Activated CD4-positive, alpha-beta T cell treated with anti-CD3 and anti-CD28 coated beads, Interleukin-2, amount 10 ng/mL, durations not matched to agents 24 days and 14 days (primary cell): ENCODE data around the gene EHBP1. TPM values are rescaled to one million over a fixed set of nuclear protein-coding genes. Genes with fewer than 3 reads are reported as not detected.

Source experiments
- DNase-seq: peaks from one replicate; pipeline ENCODE4 v3.0.0; 2022
- H3K27ac Mint-ChIP-seq: one replicate; pipeline ENCODE4 v1.8.0; 2022; ENCODE audit warnings: mild to moderate bottlenecking, mixed read lengths
- H3K27me3 Mint-ChIP-seq: one replicate; pipeline ENCODE4 v1.8.0; 2022; ENCODE audit warnings: mixed read lengths
- H3K36me3 Mint-ChIP-seq: one replicate; pipeline ENCODE4 v1.8.0; 2022; ENCODE audit warnings: low read depth, mild to moderate bottlenecking, mixed read lengths
- H3K4me1 Mint-ChIP-seq: one replicate; pipeline ENCODE4 v1.8.0; 2021; ENCODE audit warnings: mixed read lengths
- H3K4me3 Mint-ChIP-seq: one replicate; pipeline ENCODE4 v1.8.0; 2022; ENCODE audit warnings: mild to moderate bottlenecking, moderate library complexity, mixed read lengths
- H3K9me3 Mint-ChIP-seq: one replicate; pipeline ENCODE4 v1.8.0; 2021; ENCODE audit warnings: mixed read lengths
- intact Hi-C: fragments of 100-400 bp; cut with micrococcal nuclease; formaldehyde crosslinking; loops from one replicate; pipeline ENCODE4 v1.15.1; 2023
- total RNA-seq: library from RNA; stranded (reverse); gene quantifications from 2 replicates; pipeline ENCODE4 v1.2.3, GENCODE V29; 2022

Gene EHBP1
- total RNA-seq, 1 donor from 2014 or later, result 27.4 TPM

- intact Hi-C loops, result no loop called here
- H3K27ac Mint-ChIP-seq, result no peak overlapping the region
Measured at GRCh38 chr2:62854600-62855514, 149.3 kb downstream of the EHBP1 start.

DNA sequence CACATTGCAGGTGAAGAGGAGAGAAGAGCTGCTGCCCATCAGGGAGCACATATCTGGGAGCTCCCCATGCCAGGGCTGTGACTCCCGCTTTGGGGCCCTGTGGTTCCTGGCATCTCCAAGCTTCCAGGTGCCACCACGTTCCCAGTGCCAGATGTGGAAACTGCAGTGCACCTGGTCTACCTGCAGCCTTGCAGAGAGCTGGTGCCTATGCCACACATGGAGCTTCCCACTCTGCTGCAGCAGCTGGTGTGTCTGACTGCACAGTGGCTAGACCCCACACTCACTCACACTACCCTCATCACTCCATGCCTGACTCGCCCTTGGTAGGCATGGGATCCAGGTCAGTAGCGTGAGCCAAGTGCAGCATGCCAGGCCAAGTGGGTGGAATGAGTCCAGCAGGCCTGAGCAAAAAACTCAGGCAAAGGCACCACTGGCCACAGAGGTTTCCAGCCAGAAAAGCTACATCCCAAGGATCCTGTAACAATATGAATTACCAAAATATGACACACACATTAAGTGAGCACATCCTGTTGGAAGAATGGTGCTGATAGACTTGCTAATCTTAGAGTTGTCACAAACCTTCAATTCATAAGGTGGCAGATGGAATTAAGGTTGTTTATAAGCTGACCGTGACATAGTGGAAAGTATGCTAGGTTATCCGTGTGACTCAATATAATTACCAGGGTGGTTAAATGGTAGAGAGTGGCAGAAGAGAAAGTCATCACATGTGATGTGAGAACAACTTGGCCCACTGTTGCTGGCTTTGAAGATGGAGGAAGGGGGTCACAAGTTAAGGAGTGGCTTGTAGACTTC is 150.9 kb downstream of the EHBP1 start:
- intact Hi-C loops, result no loop called here
- H3K4me1 Mint-ChIP-seq, result no peaks in the 10 kb centered on the region
- H3K9me3 Mint-ChIP-seq, result no peaks in the 10 kb centered on the region
- H3K27me3 Mint-ChIP-seq, result no peaks in the 10 kb centered on the region
- H3K4me3 Mint-ChIP-seq, result no peak overlapping the region
- no peak overlapping the region for H3K27ac Mint-ChIP-seq
- DNase-seq, result no peak
- peaks cover 3% of the 10 kb centered on the region for H3K36me3 Mint-ChIP-seq

More at GRCh38 chr2:62854600-62855514, 149.3 kb downstream of the EHBP1 start:
- Mint-ChIP-seq H3K27me3 (no peaks in the 10 kb centered on the region), H3K4me3 (no peak overlapping the region), H3K36me3 (peaks cover 3% of the 10 kb centered on the region), H3K4me1 (no peaks in the 10 kb centered on the region), H3K9me3 (no peaks in the 10 kb centered on the region)
- DNase-seq, result no peak

DNA sequence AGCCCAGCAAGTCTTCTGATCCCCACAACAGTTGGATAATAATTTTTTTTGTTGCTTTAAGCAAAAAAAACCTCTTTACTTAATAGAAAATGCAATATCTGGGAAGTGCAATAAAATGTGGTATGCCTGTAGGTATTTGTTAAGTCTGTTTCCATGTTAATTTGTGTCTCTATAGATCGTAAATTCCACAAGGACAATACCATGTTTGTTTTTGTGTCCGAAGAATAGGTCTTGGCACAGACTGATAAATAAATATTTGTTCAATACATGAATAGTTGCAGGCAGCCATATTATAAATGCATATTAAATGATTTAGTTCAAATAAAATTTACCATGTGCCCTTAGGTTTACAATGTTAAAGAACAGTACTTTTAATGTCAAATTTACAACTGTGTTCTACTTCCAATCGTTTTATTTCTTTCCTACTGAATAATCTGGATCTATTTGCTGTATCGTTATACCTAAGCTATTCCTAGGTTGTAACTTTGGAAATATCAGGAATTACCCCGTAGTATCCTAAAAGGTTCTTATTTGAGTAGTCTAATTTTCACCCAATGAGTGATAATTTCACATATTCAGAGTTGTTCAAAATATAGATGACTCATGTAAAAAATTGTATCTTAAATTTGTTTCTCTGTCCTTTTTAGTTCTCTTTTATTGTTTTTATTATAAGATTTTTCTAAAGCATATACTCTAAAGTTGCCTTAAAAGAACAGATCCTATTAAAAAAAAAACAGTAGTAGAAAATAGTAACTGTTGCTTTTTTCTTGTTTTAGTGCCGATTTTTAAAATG is 151.8 kb downstream of the EHBP1 start:
- H3K4me1 Mint-ChIP-seq, result no peaks in the 10 kb centered on the region
- no peaks in the 10 kb centered on the region for H3K9me3 Mint-ChIP-seq
- no peaks in the 10 kb centered on the region for H3K27me3 Mint-ChIP-seq
- H3K36me3 Mint-ChIP-seq, result peaks cover 3% of the 10 kb centered on the region
- no peak for DNase-seq
- no peak overlapping the region for H3K4me3 Mint-ChIP-seq
- intact Hi-C loops, result no loop called here
- no peak overlapping the region for H3K27ac Mint-ChIP-seq

DNA sequence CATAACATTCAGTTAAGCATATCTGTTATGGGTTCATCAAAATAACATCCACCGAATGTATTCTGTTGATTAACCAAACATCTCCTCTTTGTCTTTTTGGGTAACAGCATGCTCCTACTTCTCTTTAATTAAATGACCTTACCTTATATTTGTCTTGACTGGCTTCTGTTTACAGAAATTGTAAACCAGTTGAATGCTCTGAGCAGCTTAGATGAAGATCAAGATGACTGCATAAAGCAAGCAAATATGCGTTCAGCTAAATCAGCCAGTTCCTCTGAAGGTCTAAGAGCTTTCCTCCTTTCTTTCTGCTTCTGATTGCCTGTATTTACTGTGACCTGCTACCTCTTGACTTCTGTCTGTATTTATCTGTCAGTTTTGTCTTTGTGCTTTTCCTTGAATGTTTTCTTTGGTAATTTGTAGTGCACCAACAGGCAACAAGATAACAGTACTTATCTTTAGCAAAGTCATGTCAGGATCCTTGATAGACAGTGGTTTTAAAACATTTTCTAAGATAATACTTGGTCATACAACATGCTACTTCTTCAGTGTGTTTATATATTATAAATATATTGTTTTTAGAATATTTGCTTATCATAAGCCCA is 152.8 kb downstream of the EHBP1 start:
- Mint-ChIP-seq H3K27me3 (no peaks in the 10 kb centered on the region), H3K36me3 (peaks cover 3% of the 10 kb centered on the region), H3K9me3 (no peaks in the 10 kb centered on the region), H3K4me1 (no peaks in the 10 kb centered on the region), H3K27ac (no peak overlapping the region), H3K4me3 (no peak overlapping the region)
- intact Hi-C loops, result no loop called here
- no peak for DNase-seq

DNA sequence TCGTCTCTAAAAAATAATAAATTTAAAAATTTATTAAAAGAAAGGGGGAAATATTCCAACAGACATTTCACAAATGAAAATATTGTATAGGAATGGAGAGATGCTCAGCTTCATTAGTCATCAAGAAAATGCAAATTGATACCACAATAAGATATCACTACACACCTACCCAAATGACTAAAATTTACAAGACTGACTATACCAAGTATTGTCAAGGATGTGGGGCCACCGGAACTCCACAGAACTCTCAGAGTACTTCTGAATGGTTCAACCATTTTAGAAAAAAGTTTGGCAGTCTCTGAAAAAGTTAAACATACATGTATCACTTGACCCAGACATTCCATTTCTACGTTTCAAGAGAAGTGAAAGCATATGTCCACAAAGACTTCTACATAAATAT is 163.4 kb downstream of the EHBP1 start:
- DNase-seq, result no peak
- Mint-ChIP-seq H3K9me3 (peaks cover 9% of the 10 kb centered on the region), H3K27me3 (no peaks in the 10 kb centered on the region), H3K36me3 (peaks cover 24% of the 10 kb centered on the region), H3K4me3 (no peak overlapping the region), H3K27ac (no peak overlapping the region), H3K4me1 (no peaks in the 10 kb centered on the region)
- intact Hi-C loops, result no loop called here

DNA sequence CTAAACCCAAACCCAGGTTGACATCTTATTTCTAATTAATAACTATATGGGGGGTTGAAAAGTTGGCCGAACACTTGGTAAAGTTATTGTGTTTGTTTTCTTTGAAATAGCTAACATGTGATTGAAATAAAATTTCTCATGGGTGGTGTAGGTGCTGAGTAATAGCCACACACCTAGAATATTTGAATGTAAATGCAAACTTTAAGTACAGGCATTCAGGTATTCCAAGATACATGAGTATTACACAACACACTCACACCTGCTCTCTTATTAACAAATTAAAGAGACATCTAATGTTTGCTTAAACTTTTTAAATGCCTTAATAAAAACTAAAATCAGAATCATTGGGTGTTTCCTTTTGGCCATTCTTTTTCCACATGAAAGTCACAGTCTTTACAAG is 165.5 kb downstream of the EHBP1 start:
- H3K4me1 Mint-ChIP-seq, result no peaks in the 10 kb centered on the region
- intact Hi-C loops, result no loop called here

DNA sequence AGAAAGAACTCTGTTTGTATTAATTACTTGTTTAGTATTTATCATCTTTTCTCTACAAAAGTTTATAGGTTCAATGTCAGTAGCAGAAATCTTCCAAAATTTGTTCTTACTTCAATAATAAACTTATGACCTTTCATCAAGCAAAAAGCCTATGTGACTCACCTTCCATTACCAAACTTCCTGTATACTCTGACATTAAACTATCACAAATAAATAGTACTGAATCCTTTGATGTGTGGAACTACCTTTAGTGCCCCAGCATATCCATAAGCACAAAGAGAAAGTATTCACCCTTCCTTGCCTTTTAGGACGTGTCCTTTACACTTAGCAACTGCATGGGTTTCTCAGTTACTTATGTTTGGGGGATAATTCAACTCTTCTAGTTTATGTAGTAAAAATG is 166.0 kb downstream of the EHBP1 start:
- H3K27ac Mint-ChIP-seq, result no peak overlapping the region
- DNase-seq, result no peak
- no peaks in the 10 kb centered on the region for H3K27me3 Mint-ChIP-seq
- no peak overlapping the region for H3K4me3 Mint-ChIP-seq
- intact Hi-C loops, result no loop called here
- H3K36me3 Mint-ChIP-seq, result peaks cover 35% of the 10 kb centered on the region
- peaks cover 19% of the 10 kb centered on the region for H3K9me3 Mint-ChIP-seq
- H3K4me1 Mint-ChIP-seq, result no peaks in the 10 kb centered on the region

More for the DNA sequence above, 165.5 kb downstream of the EHBP1 start:
- H3K4me3 Mint-ChIP-seq, result no peak overlapping the region
- H3K36me3 Mint-ChIP-seq, result peaks cover 34% of the 10 kb centered on the region
- no peak for DNase-seq
- H3K27me3 Mint-ChIP-seq, result no peaks in the 10 kb centered on the region
- H3K9me3 Mint-ChIP-seq, result peaks cover 17% of the 10 kb centered on the region
- H3K27ac Mint-ChIP-seq, result no peak overlapping the region

GRCh38 chr2:62873603-62874002 is 168.1 kb downstream of the EHBP1 start:
- H3K9me3 Mint-ChIP-seq, result peaks cover 25% of the 10 kb centered on the region
- H3K27me3 Mint-ChIP-seq, result no peaks in the 10 kb centered on the region
- H3K4me1 Mint-ChIP-seq, result no peaks in the 10 kb centered on the region
- H3K36me3 Mint-ChIP-seq, result peaks cover 54% of the 10 kb centered on the region
- H3K27ac Mint-ChIP-seq, result no peak overlapping the region
- intact Hi-C loops, result no loop called here
- no peak for DNase-seq
- H3K4me3 Mint-ChIP-seq, result no peak overlapping the region

- H3K4me3 Mint-ChIP-seq, result no peak overlapping the region
- no peak overlapping the region for H3K27ac Mint-ChIP-seq
- H3K4me1 Mint-ChIP-seq, result no peaks in the 10 kb centered on the region
- H3K36me3 Mint-ChIP-seq, result peaks cover 58% of the 10 kb centered on the region
- H3K27me3 Mint-ChIP-seq, result no peaks in the 10 kb centered on the region
- peaks cover 32% of the 10 kb centered on the region for H3K9me3 Mint-ChIP-seq
- no peak for DNase-seq
- intact Hi-C loops, result no loop called here
Measured at GRCh38 chr2:62874881-62875383, 169.4 kb downstream of the EHBP1 start.

DNA sequence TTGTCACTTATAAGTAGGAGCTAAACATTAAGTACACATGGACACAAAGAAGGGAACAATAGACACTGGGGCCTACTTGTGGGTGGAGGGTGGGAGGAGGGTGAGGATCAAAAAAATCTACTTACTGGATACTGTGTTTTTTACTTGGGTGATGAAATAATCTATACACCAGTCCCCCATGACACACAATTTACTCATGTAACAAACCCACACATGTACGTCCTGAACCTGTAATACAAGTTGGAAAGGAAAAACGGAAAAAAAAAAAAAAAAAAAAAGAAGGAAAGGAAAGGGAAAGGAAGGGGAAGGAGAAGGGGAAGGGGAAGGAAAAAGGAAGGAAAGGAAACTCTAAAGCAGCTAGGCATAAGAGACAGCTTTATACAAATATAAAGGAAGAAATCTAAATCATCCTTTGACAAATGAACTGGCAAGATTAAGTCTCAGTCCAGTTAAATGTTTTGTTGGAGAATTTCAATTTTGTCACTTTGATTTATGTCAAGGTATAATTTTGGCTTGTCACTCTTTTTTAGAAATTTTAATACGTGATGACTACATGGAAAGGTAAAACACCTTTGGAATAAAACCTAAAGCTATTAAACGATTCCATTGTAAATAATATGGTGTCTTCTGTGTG is 175.8 kb downstream of the EHBP1 start:
- no peak for DNase-seq
- no peak overlapping the region for H3K27ac Mint-ChIP-seq
- intact Hi-C loops, result no loop called here
- H3K4me3 Mint-ChIP-seq, result no peak overlapping the region
- H3K36me3 Mint-ChIP-seq, result peaks cover 31% of the 10 kb centered on the region
- H3K4me1 Mint-ChIP-seq, result no peaks in the 10 kb centered on the region
- H3K27me3 Mint-ChIP-seq, result no peaks in the 10 kb centered on the region
- H3K9me3 Mint-ChIP-seq, result peaks cover 22% of the 10 kb centered on the region

- DNase-seq, result no peak
- Mint-ChIP-seq H3K27me3 (no peaks in the 10 kb centered on the region), H3K4me3 (no peak overlapping the region), H3K9me3 (peaks cover 14% of the 10 kb centered on the region), H3K4me1 (no peaks in the 10 kb centered on the region), H3K27ac (no peak overlapping the region), H3K36me3 (peaks cover 9% of the 10 kb centered on the region)
- intact Hi-C loops, result no loop called here
Measured at GRCh38 chr2:62883629-62884028, 178.1 kb downstream of the EHBP1 start.

DNA sequence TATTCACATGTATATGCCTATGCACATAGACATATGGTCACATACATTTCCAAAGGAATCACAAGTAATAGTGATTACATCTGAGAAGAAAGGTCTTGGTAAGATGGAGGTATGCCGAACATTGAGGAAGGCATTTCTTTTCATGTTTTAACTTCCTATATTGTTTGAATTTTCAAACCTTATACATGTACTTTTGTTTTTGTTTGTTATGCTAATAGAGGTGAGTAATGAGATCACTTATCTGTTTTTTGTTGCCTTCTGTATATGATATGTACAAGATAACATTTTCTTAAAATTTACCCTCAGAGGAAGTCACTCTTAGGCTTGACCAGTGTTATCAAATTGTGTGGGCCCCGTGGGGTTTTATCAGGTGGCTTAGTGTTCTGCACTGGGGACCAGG is 178.6 kb downstream of the EHBP1 start:
- Mint-ChIP-seq H3K4me3 (no peak overlapping the region), H3K4me1 (no peaks in the 10 kb centered on the region), H3K9me3 (peaks cover 14% of the 10 kb centered on the region), H3K36me3 (peaks cover 9% of the 10 kb centered on the region), H3K27me3 (no peaks in the 10 kb centered on the region), H3K27ac (no peak overlapping the region)
- intact Hi-C loops, result no loop called here
- DNase-seq, result no peak

GRCh38 chr2:62884514-62884913 is 179.0 kb downstream of the EHBP1 start:
- H3K4me1 Mint-ChIP-seq, result no peaks in the 10 kb centered on the region
- intact Hi-C loops, result no loop called here
- H3K27ac Mint-ChIP-seq, result no peak overlapping the region
- H3K36me3 Mint-ChIP-seq, result peaks cover 8% of the 10 kb centered on the region
- no peaks in the 10 kb centered on the region for H3K27me3 Mint-ChIP-seq
- peaks cover 11% of the 10 kb centered on the region for H3K9me3 Mint-ChIP-seq
- no peak for DNase-seq
- no peak overlapping the region for H3K4me3 Mint-ChIP-seq
